GM19372 (cell line): Measurements from ENCODE around the gene FOXD1.
"Not testable (repeated sequence)": the region's sequence is repeated elsewhere in the genome, so short reads cannot be mapped to it uniquely, and the experiment has no call there.

Experiments
- ATAC-seq: cut with Tn5 transposase; IDR thresholded peaks from one replicate; pipeline ENCODE4 v1.9.1; 2021; ENCODE audit warnings: mild to moderate bottlenecking, low read depth, moderate library complexity; ENCODE audit not compliant: unreplicated experiment

FOXD1 gene

GRCh38 chr5:73464016-73464745 is 15.6 kb upstream of the FOXD1 start:
- no peak for ATAC-seq

GRCh38 chr5:73460133-73460532 is 11.6 kb upstream of the FOXD1 start:
- ATAC-seq, result no peak

GRCh38 chr5:73459366-73459765 is 10.8 kb upstream of the FOXD1 start:
- ATAC-seq, result no peak

- not testable (repeated sequence) for ATAC-seq
These were observed 7.9 kb upstream of the FOXD1 start for GRCh38 chr5:73456462-73456861.

GRCh38 chr5:73454379-73455036 is 5.9 kb upstream of the FOXD1 start:
- no peak for ATAC-seq

- ATAC-seq, result no peak
These were observed 3.6 kb upstream of the FOXD1 start for GRCh38 chr5:73452215-73452614.

GRCh38 chr5:73451224-73452130 is 2.9 kb upstream of the FOXD1 start:
- no peak for ATAC-seq

GRCh38 chr5:73450672-73451223 is 2.2 kb upstream of the FOXD1 start:
- ATAC-seq, result no peak

- no peak for ATAC-seq
These were observed 1.6 kb upstream of the FOXD1 start for GRCh38 chr5:73450137-73450536.

GRCh38 chr5:73447530-73448462 is 781 bp downstream of the FOXD1 start:
- no peak for ATAC-seq

- no peak for ATAC-seq
These were observed 1.7 kb downstream of the FOXD1 start for GRCh38 chr5:73446631-73447529.

- no peak for ATAC-seq
These were observed 2.6 kb downstream of the FOXD1 start for GRCh38 chr5:73445665-73446630.

- ATAC-seq, result no peak
These were observed 3.8 kb downstream of the FOXD1 start for GRCh38 chr5:73444499-73445438.

- ATAC-seq, result no peak
These were observed 4.6 kb downstream of the FOXD1 start for GRCh38 chr5:73443829-73444498.

GRCh38 chr5:73442996-73443627 is 5.5 kb downstream of the FOXD1 start:
- ATAC-seq, result no peak
